ENCODE results near the gene C16orf96. TPM values are rescaled to one million over a fixed set of nuclear protein-coding genes. Genes with fewer than 3 reads are reported as not detected.

Gene C16orf96
- total RNA-seq, 1 experiment from 2014 or later: 1.4 TPM

DNA sequence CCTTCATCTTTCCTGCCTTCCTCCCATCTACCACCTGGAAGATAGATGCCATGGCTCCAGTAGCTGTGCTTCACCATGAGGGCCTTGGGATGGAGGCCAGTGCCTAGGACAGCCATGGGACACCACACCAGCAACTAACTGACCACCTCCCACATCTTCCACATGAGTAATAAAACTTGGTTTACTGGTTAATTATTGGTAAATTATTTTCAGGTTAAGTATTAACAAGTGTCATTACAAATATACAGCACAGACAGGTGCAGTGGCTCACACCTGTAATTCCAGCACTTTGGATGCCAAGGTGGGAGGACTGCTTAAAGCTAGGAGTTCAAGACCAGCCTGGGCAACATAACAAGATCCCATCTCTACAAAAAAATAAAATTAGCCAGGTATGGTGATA is 31.6 kb upstream of the C16orf96 start:
- Histone ChIP-seq H3K4ac (ENCODE audit: low read depth, low read length) (no peak overlapping the region), H3T11ph (ENCODE audit: low read length) (no peak overlapping the region), H2AK5ac (ENCODE audit: insufficient read length, low read length) (no peak overlapping the region), H3K9me3 (ENCODE audit: control insufficient read depth, low read depth, low read length) (no peaks in the 10 kb centered on the region), H3K56ac (ENCODE audit: insufficient read length, low read depth, low read length) (no peak overlapping the region), H3K79me1 (ENCODE audit: insufficient read depth, low read depth, low read length, poor library complexity, severe bottlenecking) (no peaks in the 10 kb centered on the region), H2BK20ac (ENCODE audit: low read depth, low read length, poor library complexity, severe bottlenecking) (no peak overlapping the region), H3K79me2 (ENCODE audit: insufficient read depth, low read length) (0 out of 2 replicates have a peak, but pooled peaks cover 2% of the 10 kb centered on the region), H3K27me3 (ENCODE audit: insufficient read depth, low read length) (no peaks in the 10 kb centered on the region), H2BK12ac (ENCODE audit: insufficient read length, low read depth, low read length) (no peak overlapping the region), H2BK120ac (ENCODE audit: low read depth, low read length, poor library complexity, severe bottlenecking) (no peak overlapping the region), H3K4me1 (ENCODE audit: insufficient read depth, low read length) (peaks cover 6% of the 10 kb centered on the region; the same call in 1 of the 2 replicates), H4K5ac (ENCODE audit: insufficient read length, low read depth, low read length) (no peak overlapping the region), H3K23me2 (ENCODE audit: insufficient read length, low read depth, low read length, poor library complexity, severe bottlenecking) (no peaks in the 10 kb centered on the region), H2BK15ac (ENCODE audit: low read depth, low read length) (no peak overlapping the region), H4K8ac (replicated peaks; ENCODE audit: insufficient read length, low read depth, low read length) (no peak overlapping the region), H3K18ac (ENCODE audit: insufficient read length, low read depth, low read length) (no peak overlapping the region), H3K27ac (ENCODE audit: insufficient read length, low read depth, low read length) (no peak overlapping the region), H4K20me1 (ENCODE audit: control insufficient read depth, insufficient read depth, insufficient read length) (no peaks in the 10 kb centered on the region), H2BK5ac (ENCODE audit: insufficient read length, low read length) (no peak overlapping the region), H4K91ac (ENCODE audit: insufficient read length, low read depth, low read length) (no peak overlapping the region), H2AFZ (ENCODE audit: low read length) (no peak overlapping the region), H3K9ac (ENCODE audit: extremely low read depth, insufficient read length, low read length) (no peak overlapping the region), H3K14ac (ENCODE audit: insufficient read depth, low read length) (no peak overlapping the region), H3K4me2 (ENCODE audit: insufficient read depth, insufficient read length, low read length) (no peak overlapping the region), H3K23ac (ENCODE audit: insufficient read length, low read depth, low read length) (no peak overlapping the region)
- Mint-ChIP-seq H3K4me1 (peaks cover 43 to 59% of the 10 kb centered on the region in 2 experiments), H3K36me3 (ENCODE audit: insufficient read depth in 1 of 3, low read depth in 3 of 3) (peaks cover 0 to 7% (median 0%) of the 10 kb centered on the region in 3 experiments; a peak in 3 of 7 replicates), H3K9me3 (no peaks in the 10 kb centered on the region), H3K27me3 (ENCODE audit: low read depth) (peaks cover 2% of the 10 kb centered on the region; the same call in 1 of the 2 replicates), H3K27ac (0 out of 7 replicates have a peak overlapping the region, but pooled peaks of 1 of the 3 experiments have one; percentile 5), H3K4me3 (no peak overlapping the region; a peak in 1 of 5 replicates)
- TF ChIP-seq, protein P1, sequence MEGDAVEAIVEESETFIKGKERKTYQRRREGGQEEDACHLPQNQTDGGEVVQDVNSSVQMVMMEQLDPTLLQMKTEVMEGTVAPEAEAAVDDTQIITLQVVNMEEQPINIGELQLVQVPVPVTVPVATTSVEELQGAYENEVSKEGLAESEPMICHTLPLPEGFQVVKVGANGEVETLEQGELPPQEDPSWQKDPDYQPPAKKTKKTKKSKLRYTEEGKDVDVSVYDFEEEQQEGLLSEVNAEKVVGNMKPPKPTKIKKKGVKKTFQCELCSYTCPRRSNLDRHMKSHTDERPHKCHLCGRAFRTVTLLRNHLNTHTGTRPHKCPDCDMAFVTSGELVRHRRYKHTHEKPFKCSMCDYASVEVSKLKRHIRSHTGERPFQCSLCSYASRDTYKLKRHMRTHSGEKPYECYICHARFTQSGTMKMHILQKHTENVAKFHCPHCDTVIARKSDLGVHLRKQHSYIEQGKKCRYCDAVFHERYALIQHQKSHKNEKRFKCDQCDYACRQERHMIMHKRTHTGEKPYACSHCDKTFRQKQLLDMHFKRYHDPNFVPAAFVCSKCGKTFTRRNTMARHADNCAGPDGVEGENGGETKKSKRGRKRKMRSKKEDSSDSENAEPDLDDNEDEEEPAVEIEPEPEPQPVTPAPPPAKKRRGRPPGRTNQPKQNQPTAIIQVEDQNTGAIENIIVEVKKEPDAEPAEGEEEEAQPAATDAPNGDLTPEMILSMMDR (conservative IDR thresholded peaks at IDR 0.05): no peak
- no peak for DNase-seq
